GM19099 (cell line): Measurements from ENCODE around the gene TFCP2L1.

Source experiments
- POLR2A ChIP-seq: IDR thresholded peaks from 3 replicates; pipeline ENCODE4 v1.6.1; 2011; ENCODE audit warnings: low read depth; ENCODE audit not compliant: insufficient read length; ENCODE audit errors: extremely low read depth

Gene TFCP2L1

GRCh38 chr2:121284463-121285449 is at the start of gene TFCP2L1:
Gene TFCP2L1 (minus strand): TSS chr2:121285202. CDS start chr2:121285109, 93 bp downstream.
- TF ChIP-seq POLR2A, result no peak

- TF ChIP-seq POLR2A, result no peak
Observed at GRCh38 chr2:121333834-121334558, 49.0 kb upstream of the TFCP2L1 start.

- TF ChIP-seq POLR2A, result no peak
Observed at GRCh38 chr2:121333231-121333630, 48.2 kb upstream of the TFCP2L1 start.

- no peak for TF ChIP-seq POLR2A
Observed at GRCh38 chr2:121330921-121331320, 45.9 kb upstream of the TFCP2L1 start.

GRCh38 chr2:121329786-121330185 is 44.8 kb upstream of the TFCP2L1 start:
- no peak for TF ChIP-seq POLR2A

GRCh38 chr2:121326628-121327027 is 41.6 kb upstream of the TFCP2L1 start:
- no peak for TF ChIP-seq POLR2A

GRCh38 chr2:121324601-121325000 is 39.6 kb upstream of the TFCP2L1 start:
- TF ChIP-seq POLR2A, result no peak

GRCh38 chr2:121321476-121321875 is 36.5 kb upstream of the TFCP2L1 start:
- TF ChIP-seq POLR2A, result no peak

- no peak for TF ChIP-seq POLR2A
Observed at GRCh38 chr2:121319941-121320340, 34.9 kb upstream of the TFCP2L1 start.

- TF ChIP-seq POLR2A, result no peak
Observed at GRCh38 chr2:121316986-121317385, 32.0 kb upstream of the TFCP2L1 start.

- TF ChIP-seq POLR2A, result no peak
Observed at GRCh38 chr2:121309801-121310200, 24.8 kb upstream of the TFCP2L1 start.

- TF ChIP-seq POLR2A, result no peak
Observed at GRCh38 chr2:121309323-121309722, 24.3 kb upstream of the TFCP2L1 start.

GRCh38 chr2:121307048-121307447 is 22.0 kb upstream of the TFCP2L1 start:
- no peak for TF ChIP-seq POLR2A

- no peak for TF ChIP-seq POLR2A
Observed at GRCh38 chr2:121304941-121305340, 19.9 kb upstream of the TFCP2L1 start.

- TF ChIP-seq POLR2A, result no peak
Observed at GRCh38 chr2:121303531-121304263, 18.7 kb upstream of the TFCP2L1 start.

GRCh38 chr2:121298476-121298875 is 13.5 kb upstream of the TFCP2L1 start:
- no peak for TF ChIP-seq POLR2A
